GM20431 (cell line): Measurements from ENCODE around the gene FGGY.
"Not testable (repeated sequence)": the region's sequence is repeated elsewhere in the genome, so short reads cannot be mapped to it uniquely, and the experiment has no call there.

Experiments used
- in situ Hi-C: fragments of 300-500 bp; cut with MseI, MboI; formaldehyde crosslinking; loops from one replicate; pipeline ENCODE4 v1.15.0; 2020; ENCODE audit warnings: low sequenced_read_pairs; ENCODE audit not compliant: unreplicated experiment

The FGGY gene, protein sequence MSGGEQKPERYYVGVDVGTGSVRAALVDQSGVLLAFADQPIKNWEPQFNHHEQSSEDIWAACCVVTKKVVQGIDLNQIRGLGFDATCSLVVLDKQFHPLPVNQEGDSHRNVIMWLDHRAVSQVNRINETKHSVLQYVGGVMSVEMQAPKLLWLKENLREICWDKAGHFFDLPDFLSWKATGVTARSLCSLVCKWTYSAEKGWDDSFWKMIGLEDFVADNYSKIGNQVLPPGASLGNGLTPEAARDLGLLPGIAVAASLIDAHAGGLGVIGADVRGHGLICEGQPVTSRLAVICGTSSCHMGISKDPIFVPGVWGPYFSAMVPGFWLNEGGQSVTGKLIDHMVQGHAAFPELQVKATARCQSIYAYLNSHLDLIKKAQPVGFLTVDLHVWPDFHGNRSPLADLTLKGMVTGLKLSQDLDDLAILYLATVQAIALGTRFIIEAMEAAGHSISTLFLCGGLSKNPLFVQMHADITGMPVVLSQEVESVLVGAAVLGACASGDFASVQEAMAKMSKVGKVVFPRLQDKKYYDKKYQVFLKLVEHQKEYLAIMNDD

DNA sequence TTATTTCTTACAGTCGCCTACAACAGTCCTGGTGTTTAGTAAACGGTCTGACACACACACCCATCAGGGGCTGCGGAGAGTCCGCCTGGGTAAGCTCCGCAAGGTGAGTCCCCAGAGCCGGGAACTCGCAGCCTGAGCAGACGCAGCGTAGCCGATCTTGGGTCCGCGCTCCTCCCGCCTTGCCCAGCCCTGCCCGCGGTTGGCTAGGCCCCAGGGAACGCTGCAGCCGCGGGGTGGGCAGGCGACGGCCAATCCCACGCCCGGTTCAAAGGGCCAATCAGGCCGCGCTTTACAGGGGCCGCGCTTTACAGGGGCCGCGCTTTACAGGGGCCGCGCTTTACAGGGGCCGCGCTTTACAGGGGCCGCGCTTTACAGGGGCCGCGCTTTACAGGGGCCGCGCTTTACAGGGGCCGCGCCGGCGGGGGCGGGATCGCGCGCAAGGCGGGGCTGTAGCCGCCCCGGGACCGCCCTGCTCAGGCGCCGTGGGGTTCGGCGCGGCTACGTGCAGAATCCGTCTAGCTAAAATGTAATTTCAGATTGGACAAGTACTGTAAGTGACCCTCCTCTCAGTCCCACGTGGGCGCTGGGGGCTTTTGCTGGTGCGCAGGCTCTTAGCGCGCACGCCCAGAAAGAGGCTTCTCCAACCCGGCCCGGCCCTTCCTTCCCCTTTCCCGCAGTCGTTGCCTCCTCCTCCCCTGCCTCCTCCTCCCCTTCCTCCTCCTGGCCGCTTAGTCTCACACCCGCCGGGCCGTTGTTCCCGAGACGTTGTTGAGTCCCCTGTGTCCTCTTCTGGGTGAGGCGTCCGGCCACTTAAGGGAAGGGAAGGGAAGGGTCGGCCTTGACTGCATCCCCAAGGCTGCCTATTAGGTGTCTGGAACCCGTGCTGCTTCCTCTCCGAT is at the start of gene FGGY:
TSS of gene FGGY (plus strand) at position 737 of the 899 bp plus-strand sequence. CDS start 24,456 bp downstream, outside the sequence.
- in situ Hi-C loops: loop anchor here (25.0 kb wide), 1 partner anchor 509 kb away; the partner anchor contains the start of gene JUN

DNA sequence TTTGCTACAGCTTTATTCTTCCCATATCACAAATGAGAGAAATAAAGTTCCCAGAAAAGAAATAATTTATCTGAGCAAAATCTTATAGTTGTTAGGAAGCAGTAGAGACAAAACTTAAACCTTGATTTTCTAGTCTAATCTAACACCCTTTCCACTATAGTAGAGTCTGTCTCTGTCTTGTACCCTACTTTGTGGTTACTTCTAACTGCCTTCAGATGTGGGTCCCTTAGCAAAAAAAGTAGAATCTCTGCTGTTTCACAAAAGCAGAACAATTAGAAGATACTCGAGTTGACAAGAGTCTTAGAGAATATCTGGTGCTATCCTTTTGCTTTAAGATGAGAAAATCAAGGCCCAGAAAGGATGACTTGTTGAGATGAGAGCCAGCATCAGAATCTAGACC is 48.1 kb upstream of the FGGY start:
- in situ Hi-C loops: no loop called here

DNA sequence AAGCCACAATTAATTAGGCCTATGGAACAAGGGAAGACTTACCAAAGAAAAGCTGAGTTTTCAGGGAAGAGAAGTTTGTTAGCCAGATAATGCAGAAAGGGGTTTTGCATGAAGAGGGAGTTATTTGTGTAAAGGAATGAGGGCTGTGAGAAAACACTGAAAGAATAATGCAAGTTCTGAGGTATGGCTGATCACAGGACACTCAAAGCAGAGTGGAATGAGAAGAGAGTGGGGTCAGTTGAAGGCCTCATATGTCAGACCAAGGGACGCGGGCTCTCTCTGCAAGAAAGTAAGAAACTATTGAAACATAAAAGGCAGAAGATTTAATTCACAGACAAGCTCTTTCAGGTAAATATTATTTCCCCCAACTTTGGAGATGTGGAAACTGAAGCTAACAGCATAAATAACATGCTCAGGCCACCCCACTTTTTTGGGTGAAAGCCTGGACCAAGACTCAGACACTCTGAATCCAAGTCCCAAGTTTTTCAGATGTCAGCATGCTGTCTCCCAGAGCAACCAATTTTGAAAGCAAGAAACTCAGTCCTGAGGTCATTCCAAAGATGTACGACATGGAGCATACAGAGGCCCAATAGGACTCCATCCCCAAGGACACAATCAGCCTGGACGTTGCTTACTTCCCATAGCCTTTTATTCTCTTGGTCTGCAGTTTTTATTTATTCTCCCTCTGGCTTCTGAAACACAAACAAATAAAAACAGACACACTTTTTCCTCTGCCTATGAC is 47.3 kb upstream of the FGGY start:
- in situ Hi-C loops: no loop called here

DNA sequence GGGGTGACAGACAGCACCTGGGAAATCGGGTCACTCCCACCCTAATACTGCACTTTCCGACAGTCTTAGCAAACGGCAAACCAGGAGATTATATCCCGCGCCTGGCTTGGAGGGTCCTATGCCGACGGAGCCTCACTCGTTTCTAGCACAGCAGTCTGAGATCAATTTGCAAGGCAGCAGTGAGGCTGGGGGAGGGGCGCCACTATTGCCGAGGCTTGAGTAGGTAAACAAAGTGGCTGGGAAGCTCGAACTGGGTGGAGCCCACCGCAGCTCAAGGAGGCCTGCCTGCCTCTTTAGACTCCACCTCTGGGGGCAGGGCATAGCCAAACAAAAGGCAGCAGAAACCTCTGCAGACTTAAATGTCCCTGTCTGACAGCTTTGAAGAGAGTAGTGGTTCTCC is 45.8 kb upstream of the FGGY start:
- in situ Hi-C loops: not testable (repeated sequence)

DNA sequence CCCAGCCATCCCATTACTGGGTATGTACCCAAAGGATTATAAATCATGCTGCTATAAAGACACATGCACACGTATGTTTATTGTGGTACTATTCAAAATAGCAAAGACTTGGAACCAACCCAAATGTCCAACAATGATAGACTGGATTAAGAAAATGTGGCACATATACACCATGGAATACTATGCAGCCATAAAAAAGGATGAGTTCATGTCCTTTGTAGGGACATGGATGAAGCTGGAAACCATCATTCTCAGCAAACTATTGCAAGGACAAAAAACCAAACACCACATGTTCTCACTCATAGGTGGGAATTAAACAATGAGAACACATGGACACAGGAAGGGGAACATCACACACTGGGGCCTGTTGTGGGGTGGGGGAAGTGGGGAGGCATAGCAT is 40.5 kb upstream of the FGGY start:
- in situ Hi-C loops: not testable (repeated sequence)

DNA sequence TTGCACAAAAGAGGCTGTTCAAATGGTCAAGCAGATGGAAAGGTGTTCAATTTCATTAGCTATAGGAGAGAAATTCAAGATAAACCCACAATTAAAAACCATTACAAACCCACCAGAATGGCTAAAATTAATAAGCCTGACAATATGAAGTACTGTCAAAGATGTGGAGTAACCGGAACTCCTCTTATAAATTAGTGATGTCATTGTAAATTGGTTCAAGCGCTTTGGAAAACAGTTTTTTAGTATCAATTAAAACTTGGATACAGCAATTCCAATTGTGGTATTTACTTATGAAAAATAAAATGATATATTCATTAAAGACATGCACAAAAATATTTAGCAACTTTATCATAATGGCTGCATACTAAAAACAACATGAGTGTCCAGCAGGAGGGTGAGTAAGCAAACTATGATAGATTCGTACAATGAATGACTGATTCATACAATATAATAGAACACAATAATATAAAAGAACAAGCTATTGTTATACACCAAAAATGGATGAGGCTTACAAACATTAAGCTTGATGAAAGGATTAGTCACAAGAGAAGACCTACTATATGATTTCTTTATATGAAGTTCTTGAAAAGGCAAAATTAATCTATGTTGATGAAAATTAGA is 38.4 kb upstream of the FGGY start:
- in situ Hi-C loops: no loop called here

DNA sequence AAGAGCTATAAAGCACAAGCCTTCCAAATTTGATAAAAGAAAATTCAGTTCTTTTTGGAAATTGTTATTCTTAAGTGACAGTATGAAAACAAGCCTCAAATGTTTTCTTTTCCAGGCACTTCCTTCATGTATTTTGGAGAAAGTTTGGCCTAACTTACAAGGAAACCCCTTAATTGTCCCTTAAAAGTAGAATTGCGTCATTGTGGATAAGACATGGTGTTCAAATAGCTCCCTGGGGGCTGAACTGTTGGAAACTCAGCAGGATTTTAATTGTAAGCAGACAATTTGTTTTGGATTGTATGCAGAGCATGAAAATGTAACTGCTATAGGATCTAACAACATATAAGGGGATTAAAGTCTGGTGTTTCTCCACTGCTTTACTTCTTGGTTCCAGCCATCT is 35.4 kb upstream of the FGGY start:
- in situ Hi-C loops: no loop called here

DNA sequence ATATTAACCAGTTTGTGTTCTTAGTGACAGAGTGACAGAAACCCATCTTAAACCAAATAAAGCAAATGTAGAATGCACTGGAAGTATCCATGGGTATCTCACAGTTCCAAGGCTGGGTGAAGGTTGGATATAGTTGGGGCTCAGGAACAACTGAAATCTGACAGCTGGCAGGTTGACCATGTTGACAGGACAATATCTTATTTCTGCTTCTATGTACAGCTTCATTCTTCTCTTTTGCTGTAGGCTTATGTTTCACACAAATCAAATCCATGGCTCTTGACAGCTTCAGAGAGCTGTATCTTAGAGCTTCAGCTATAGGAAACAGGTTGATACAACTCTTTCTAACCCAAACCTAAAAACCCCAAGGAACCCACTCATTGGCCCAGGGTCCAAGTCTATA is 34.3 kb upstream of the FGGY start:
- in situ Hi-C loops: no loop called here

DNA sequence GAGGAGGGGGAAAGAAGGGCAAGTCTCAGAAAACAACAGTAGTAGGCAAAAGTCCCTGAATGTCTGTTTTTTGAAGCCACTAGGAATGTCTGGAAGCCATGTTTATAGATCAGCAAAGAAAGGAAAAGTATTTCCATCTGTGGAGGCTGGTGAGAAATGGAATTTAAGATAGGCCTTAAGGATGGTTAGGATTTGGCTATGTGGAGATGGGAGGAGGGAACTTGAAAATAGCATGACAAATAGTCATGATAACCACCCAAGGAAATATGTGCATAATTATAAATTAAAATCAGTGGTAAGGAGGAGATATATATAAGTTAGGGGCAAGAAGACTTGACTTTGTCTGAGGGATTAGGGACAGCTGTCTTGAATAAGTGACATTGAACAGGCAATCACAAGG is 33.8 kb upstream of the FGGY start:
- in situ Hi-C loops: no loop called here

DNA sequence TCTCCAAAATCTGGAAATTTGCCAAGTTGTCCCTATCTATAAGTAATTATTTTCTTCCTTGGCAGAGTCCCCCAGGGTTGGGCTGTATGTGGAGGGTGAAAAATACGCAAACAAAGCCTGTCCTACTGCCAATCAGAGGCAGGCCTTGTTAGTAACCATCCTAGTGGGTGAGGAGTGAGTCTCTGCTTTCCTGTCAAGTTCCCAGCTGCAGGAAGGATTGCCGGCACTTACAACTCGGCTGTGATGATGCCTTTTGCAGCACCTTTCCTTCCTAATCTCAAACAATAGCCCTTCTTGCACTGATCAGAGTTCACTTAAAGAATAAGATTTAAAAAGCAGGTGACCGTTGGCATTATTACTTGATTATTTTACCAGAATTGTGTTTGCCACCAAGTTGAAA is 31.3 kb upstream of the FGGY start:
- in situ Hi-C loops: no loop called here

DNA sequence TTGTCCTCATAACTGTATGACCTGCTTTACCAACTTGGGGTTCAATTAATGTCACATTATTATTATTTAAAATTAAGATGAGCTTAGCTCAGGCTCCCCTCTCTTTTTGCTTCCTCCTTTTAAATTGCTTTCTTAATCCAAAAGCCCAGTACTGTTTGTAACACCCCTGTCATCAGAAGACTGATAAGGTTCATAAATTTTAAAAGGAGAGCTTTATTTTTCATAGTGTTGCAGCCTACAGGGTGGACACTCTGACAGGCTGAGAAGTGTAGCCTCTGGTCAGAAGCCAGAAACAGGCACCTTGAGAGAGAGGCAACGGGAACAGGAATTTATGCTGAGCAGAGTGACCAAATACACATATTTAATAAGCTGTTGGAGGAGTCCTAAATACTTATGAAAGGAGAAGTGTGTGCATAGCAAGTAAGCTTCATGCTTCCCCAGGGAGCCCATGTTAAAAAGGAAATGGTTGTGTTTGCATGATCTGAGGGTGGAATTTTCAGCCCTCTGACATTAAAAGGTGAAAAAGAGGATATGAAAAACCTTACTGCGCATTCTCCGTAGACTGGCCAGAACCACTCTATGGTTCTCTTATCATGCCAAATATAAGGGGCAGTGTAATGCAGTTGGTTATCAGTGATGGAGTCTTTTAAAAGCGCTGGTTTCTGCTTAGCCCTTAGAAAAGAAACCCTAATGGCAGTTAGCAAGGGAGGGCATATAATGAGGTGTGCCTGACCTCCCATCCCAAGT is 30.5 kb upstream of the FGGY start:
- in situ Hi-C loops: no loop called here

DNA sequence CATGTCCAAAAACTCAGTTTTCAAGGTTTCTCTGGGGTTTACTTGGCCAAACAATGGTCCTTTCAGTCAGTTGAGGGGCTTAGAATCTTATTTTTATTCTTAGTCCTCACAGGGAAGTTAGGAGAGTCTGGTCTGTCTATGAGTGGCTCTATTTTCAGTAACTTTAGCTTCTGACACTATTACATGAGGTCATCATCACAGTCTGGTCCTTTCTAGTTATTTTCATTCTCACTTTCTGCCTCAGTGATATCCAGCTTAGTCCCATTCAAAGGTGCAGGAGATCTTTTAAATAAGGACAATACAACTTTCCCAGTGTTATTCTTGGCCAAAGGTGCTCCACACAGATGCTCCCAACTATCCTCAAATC is 30.0 kb upstream of the FGGY start:
- in situ Hi-C loops: no loop called here

DNA sequence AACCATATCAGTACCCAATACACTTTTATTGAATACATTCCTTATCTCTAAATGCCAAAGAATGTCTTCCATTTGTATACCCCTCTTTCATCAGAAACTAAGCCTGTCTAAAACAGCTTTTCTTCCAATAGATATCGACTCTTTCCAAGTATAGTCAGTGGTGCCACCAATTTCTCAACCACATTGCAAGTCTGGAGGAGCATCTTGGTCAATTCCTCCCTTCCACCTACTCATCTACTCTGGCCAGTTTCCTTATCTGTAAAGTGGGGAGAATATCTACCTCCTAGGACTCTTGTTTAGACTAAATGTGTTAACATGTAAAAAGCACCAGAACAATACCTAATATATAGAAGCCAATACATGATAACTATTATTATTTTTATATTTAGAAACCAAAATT is 28.5 kb upstream of the FGGY start:
- in situ Hi-C loops: no loop called here

DNA sequence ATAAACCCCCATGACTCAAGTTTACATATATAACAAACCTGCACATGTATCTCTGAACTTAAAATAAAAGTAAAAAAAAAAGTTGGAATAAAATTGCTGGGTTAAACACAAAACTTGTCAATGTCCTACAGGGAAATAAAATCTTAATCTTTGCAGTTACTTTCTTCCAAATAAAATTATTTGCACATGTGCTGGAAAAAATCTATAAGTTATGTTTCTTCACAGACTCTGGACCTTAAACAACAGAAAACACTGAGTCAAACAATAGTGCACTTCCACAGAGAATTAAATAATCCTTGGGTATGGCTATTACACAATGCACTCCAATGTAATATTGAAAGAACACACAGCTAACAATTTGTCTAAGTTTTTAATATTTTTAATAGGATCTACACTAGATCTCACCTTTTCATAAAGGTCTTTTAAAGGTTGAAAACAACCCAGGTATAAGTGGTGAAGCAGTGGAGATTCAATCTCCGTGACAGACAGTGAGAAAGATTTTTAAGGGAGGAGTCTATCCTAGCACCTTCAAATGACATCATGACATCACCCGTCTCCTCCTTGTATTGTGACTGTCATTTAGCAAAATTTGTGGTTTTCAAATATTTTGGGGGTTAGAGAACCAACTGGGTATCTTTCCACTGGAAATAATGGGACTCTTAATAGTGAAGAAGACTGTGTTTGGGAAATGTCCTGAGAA is 25.2 kb upstream of the FGGY start:
- in situ Hi-C loops: no loop called here

DNA sequence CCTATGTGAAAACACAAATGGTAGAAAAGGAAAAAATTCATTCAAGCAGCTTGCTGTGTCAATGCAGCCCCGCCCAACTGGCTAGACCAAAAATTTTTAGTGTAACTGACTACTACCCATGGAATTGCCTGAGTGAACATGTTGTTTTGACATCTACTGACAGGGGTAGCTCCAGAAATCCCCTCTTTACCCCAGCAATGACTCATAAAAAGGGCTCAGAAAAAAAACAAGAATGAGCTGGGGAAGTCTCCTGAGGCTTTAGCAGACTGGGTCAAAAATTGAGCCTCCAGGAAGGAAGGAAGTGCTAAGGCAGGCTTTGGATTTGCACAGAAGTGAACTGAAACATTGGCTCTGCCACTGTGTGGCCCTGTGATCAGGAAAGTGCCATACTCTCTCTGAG is 24.4 kb upstream of the FGGY start:
- in situ Hi-C loops: no loop called here

DNA sequence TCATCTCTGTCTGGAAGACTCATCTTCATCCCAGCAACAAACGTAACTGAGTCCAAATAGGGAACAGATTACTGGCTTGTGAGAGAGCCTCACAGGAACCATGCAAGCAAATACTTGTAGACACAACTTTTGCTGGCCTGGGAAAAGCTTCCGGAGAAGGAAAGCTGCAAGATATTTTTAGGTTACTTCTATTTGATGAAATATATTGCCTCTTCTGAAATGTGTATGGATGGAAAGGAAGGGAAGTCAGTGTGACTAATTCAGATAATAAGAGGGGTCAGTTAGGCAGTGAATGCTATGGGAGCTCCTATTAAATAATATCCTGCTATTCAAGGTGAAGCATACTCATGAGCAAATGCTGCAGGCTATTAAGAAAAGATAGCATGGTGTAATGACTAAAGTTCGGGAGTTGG is 20.4 kb upstream of the FGGY start:
- in situ Hi-C loops: loop anchor here (25.0 kb wide), 1 partner anchor 489 kb away; the partner anchor contains the start of gene JUN

DNA sequence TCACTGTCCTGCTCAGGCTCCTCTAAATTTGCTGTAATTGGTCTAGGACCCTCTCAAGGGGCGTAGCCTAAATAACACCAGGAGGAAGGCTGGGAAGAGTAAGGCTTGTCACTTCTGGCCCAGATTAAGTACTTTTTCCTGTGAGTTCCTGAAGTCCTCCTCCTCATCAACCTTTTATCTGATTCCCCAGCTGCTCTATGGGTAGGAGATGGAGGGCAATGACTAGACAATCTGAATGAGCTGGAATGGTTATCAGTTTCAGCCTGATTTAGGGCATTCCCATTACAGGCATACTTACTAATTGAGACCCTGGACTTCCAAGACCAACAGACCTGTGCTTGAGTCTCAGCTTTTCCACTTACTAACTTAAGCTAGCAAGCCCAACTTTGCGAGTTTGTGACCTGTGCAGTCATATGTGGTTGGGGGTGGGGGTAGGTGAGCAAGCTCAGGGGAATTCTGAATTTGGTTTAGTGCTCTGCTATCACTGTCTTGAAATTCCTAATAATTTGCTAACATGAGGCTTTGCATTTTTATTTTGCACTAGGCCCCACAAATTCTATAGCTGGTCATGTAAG is 18.0 kb upstream of the FGGY start:
- in situ Hi-C loops: loop anchor here (25.0 kb wide), 1 partner anchor 492 kb away; the partner anchor contains the start of gene JUN

DNA sequence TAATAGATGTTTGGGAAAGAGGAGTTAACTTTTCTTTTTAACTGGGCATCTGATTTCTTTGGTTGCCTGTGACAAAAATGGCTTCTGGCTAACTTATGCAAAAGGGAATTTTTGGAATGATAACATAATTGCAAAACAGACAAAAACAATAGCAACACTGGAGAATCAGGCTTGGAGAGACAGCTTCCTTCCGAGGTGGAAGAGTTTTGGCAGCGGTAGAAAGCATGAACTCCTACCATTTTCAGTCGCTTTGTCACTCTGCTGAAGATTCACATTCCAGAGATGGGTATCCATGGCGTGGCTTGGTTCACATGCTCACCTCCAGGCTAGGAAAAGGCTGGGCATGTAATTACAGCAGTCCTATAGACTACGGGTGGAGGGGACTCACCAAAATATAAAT is 17.2 kb upstream of the FGGY start:
- in situ Hi-C loops: loop anchor here (25.0 kb wide), 1 partner anchor 492 kb away; the partner anchor contains the start of gene JUN
